KMS-11 (cell line): ENCODE results near the gene INHBC.

Experiments used
- H2AFZ ChIP-seq: fragments of 200-600 bp; sonication (generic); 2 replicates; pipeline ENCODE4 v1.6.1; 2016; ENCODE audit warnings: antibody characterized with exemption, mixed run types, low read depth
- H3K27ac ChIP-seq: fragments of 200-600 bp; sonication (generic); 2 replicates; pipeline ENCODE4 v1.6.1; 2016; ENCODE audit warnings: mild to moderate bottlenecking, mixed run types
- H3K27me3 ChIP-seq: fragments of 200-600 bp; sonication (generic); 2 replicates; pipeline ENCODE4 v1.6.1; 2017; ENCODE audit warnings: mild to moderate bottlenecking, low read depth, mixed run types, moderate library complexity; ENCODE audit not compliant: insufficient read depth
- H3K36me3 ChIP-seq: fragments of 200-600 bp; sonication (generic); 2 replicates; pipeline ENCODE4 v1.6.1; 2017; ENCODE audit warnings: mild to moderate bottlenecking, mixed run types; ENCODE audit not compliant: insufficient read depth
- H3K4me1 ChIP-seq: fragments of 200-600 bp; sonication (generic); 2 replicates; pipeline ENCODE4 v1.6.1; 2016; ENCODE audit warnings: mild to moderate bottlenecking, low read depth, mixed run types; ENCODE audit not compliant: poor library complexity, severe bottlenecking
- H3K4me2 ChIP-seq: fragments of 200-600 bp; sonication (generic); 2 replicates; pipeline ENCODE4 v1.7.0; 2016; ENCODE audit warnings: mild to moderate bottlenecking, mixed run types
- H3K4me3 ChIP-seq: fragments of 200-600 bp; sonication (generic); IDR thresholded peaks from 2 replicates; pipeline ENCODE4 v1.6.1; 2017; ENCODE audit warnings: low read depth, low read length, mixed read lengths; ENCODE audit not compliant: insufficient read depth
- H3K79me2 ChIP-seq: fragments of 200-600 bp; sonication (generic); 2 replicates; pipeline ENCODE4 v1.6.1; 2016; ENCODE audit warnings: low read depth, mixed run types; ENCODE audit not compliant: insufficient read depth
- H3K9ac ChIP-seq: fragments of 200-600 bp; sonication (generic); 2 replicates; pipeline ENCODE4 v1.6.1; 2016; ENCODE audit warnings: mild to moderate bottlenecking, mixed run types
- H4K20me1 ChIP-seq: fragments of 200-600 bp; sonication (generic); 2 replicates; pipeline ENCODE4 v1.6.1; 2016; ENCODE audit warnings: mild to moderate bottlenecking, mixed run types; ENCODE audit not compliant: insufficient read depth
- TF ChIP-seq, protein P1 (sequence below): fragments of 200-600 bp; sonication (generic); conservative IDR thresholded peaks from 2 replicates; pipeline ENCODE4 v1.6.1; 2017; ENCODE audit warnings: low read depth, mild to moderate bottlenecking, antibody characterized with exemption, low read length, moderate library complexity, mixed read lengths

INHBC gene

DNA sequence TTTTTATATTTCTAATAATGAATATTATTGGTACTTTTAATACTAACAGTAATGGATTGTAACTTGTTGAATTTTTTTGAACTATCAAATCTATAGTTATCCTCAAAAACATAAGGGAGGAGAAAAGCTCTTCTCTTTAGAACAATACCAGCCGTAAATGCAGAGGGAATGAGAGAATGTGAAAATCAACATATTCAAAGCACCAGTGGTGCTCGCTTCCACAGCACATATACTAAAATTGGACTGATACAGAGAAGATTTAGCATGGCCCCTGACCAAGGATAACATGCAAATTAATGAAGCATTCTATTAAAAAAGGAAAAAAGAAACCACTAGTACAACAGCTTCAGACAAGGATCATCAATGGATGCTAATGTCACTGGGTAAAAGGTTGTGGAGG, 19.5 kb upstream of the INHBC start:
- Histone ChIP-seq H3K79me2 (no peaks in the 10 kb centered on the region), H3K9ac (no peak overlapping the region), H3K4me3 (no peak overlapping the region), H4K20me1 (no peaks in the 10 kb centered on the region), H3K27ac (no peak overlapping the region), H3K36me3 (no peaks in the 10 kb centered on the region), H3K4me1 (peaks cover 12% of the 10 kb centered on the region), H3K27me3 (no peaks in the 10 kb centered on the region), H3K4me2 (no peak overlapping the region), H2AFZ (no peak overlapping the region)
- TF ChIP-seq, protein P1, sequence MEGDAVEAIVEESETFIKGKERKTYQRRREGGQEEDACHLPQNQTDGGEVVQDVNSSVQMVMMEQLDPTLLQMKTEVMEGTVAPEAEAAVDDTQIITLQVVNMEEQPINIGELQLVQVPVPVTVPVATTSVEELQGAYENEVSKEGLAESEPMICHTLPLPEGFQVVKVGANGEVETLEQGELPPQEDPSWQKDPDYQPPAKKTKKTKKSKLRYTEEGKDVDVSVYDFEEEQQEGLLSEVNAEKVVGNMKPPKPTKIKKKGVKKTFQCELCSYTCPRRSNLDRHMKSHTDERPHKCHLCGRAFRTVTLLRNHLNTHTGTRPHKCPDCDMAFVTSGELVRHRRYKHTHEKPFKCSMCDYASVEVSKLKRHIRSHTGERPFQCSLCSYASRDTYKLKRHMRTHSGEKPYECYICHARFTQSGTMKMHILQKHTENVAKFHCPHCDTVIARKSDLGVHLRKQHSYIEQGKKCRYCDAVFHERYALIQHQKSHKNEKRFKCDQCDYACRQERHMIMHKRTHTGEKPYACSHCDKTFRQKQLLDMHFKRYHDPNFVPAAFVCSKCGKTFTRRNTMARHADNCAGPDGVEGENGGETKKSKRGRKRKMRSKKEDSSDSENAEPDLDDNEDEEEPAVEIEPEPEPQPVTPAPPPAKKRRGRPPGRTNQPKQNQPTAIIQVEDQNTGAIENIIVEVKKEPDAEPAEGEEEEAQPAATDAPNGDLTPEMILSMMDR = no peak

DNA sequence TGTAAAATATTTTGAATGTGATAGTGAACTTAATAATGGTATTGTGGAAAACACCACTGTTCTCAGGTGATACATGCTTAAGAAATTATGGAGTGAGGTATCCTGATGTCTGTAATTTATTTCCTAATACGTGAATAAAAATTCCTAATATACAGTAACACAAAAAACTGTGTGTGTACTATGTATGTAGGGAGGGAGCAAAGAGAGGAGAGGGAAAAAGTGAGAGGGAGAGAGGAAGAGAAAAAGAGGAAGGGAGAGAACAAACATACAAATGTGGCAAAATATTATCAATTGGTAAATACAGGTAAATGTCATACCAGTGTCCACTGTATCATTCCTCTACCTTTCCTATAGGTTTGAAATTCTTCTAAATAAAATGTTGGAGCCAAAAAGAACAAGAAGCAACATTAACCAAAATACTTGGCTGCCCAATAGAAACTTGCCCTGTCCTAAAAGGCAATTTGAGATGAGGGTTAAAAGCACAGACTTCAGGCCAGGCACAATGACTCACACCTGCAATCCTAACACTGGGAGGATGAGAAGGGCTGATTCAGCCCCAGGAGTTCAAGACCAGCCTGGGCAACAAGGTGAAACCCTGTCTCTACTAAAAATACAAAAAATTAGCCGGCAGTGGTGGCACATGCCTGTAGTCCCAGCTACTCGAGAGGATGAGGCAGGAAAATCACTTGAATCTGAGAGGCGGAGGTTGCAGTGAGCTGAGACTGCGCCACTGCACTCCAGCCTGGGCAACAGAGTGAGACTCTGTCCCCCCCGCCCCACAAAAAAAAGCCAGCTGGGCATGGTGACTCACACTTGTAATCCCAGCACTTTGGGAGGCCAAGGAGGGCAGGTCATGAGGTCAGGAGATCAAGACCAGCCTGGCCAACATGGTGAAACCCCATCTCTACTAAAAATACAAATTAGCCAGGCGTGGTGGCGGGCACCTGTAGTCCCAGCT, 18.3 kb upstream of the INHBC start:
- Histone ChIP-seq H3K27me3 (no peaks in the 10 kb centered on the region), H4K20me1 (no peaks in the 10 kb centered on the region), H3K4me2 (no peak overlapping the region), H2AFZ (no peak overlapping the region), H3K79me2 (no peaks in the 10 kb centered on the region), H3K27ac (no peak overlapping the region), H3K36me3 (no peaks in the 10 kb centered on the region), H3K4me1 (peaks cover 12% of the 10 kb centered on the region), H3K4me3 (no peak overlapping the region), H3K9ac (no peak overlapping the region)
- TF ChIP-seq, protein P1 = no peak

DNA sequence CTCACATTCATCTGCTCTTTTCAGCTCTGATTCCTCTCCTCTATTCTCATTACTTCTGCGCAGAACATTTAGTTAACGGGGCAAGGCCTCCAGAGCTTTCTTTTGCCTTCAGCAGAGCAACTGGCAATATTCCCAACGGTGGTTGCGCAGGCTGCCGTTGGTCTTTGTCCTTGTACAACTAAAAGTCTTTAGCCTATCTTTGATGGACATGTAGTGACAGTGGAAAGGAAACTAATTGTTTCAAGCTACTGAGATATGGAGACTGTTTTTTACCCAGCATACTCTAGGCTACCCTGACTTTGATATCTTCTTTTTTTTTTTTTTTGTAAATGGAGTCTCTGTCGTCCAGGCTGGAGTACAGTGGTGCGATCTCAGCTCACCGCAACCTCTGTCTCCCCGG, 16.3 kb upstream of the INHBC start:
- Histone ChIP-seq H3K27me3 (no peaks in the 10 kb centered on the region), H3K36me3 (no peaks in the 10 kb centered on the region), H3K79me2 (no peaks in the 10 kb centered on the region), H2AFZ (no peak overlapping the region), H4K20me1 (no peaks in the 10 kb centered on the region), H3K4me3 (no peak overlapping the region), H3K9ac (no peak overlapping the region), H3K27ac (no peak overlapping the region), H3K4me1 (peaks cover 12% of the 10 kb centered on the region), H3K4me2 (no peak overlapping the region)
- TF ChIP-seq, protein P1 = no peak

DNA sequence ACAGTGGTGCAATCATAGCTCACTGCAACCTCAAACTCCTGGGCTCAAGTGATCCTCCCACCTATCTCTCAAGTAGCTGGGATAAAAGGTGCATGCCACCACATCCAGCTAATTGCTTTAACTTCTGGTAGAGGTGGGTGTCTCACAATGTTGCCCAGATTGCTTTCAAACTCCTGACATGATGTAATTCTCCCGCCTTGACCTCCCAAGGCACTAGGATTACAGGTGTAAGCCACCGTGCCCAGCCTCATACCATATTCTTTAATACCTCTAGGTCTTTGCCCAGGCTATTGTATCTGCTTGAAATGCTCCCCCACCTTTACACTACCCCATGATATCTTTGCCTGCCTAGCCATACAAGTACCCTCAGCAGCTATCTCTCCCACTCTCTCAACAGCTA, 15.1 kb upstream of the INHBC start:
- no peak overlapping the region for H2AFZ ChIP-seq
- H3K79me2 ChIP-seq = no peaks in the 10 kb centered on the region
- TF ChIP-seq, protein P1 = no peak

More for the DNA sequence above, 15.1 kb upstream of the INHBC start:
- no peak overlapping the region for H3K4me3 ChIP-seq
- no peaks in the 10 kb centered on the region for H4K20me1 ChIP-seq
- H3K27ac ChIP-seq = no peak overlapping the region
- no peak overlapping the region for H3K9ac ChIP-seq
- H3K27me3 ChIP-seq = no peaks in the 10 kb centered on the region
- peaks cover 12% of the 10 kb centered on the region for H3K4me1 ChIP-seq
- H3K36me3 ChIP-seq = no peaks in the 10 kb centered on the region
- H3K4me2 ChIP-seq = no peak overlapping the region
